Activated CD4-positive, CD25-positive, alpha-beta regulatory T cell treated with anti-CD3 and anti-CD28 coated beads, Interleukin-2, amount 50 U/mL, for 16 hours (primary cell): ENCODE data around the gene GPR101.

Experiments used
- DNase-seq: peaks from one replicate; pipeline ENCODE4 v3.0.0-alpha.2; 2020; ENCODE audit warnings: low read depth, low spot score

GPR101 gene

GRCh38 chrX:137033774-137034507 is at the start of gene GPR101:
Gene GPR101 (minus strand): TSS chrX:137033995. CDS start chrX:137031674, 2,321 bp downstream.
- DNase-seq, result no peak

GRCh38 chrX:137081239-137081638 is 47.4 kb upstream of the GPR101 start:
- no peak for DNase-seq

GRCh38 chrX:137072396-137072795 is 38.6 kb upstream of the GPR101 start:
- no peak for DNase-seq

- no peak for DNase-seq
These were observed 37.8 kb upstream of the GPR101 start for GRCh38 chrX:137071596-137071995.

- DNase-seq, result no peak
These were observed 33.4 kb upstream of the GPR101 start for GRCh38 chrX:137067147-137067546.

- DNase-seq, result no peak
These were observed 29.3 kb upstream of the GPR101 start for GRCh38 chrX:137062915-137063617.

GRCh38 chrX:137058339-137059127 is 24.7 kb upstream of the GPR101 start:
- no peak for DNase-seq

GRCh38 chrX:137052643-137053235 is 18.9 kb upstream of the GPR101 start:
- no peak for DNase-seq

GRCh38 chrX:137051978-137052642 is 18.3 kb upstream of the GPR101 start:
- peak; percentile 46 for DNase-seq

GRCh38 chrX:137044893-137045292 is 11.1 kb upstream of the GPR101 start:
- DNase-seq, result no peak

GRCh38 chrX:137043736-137044135 is 9.9 kb upstream of the GPR101 start:
- DNase-seq, result no peak

- no peak for DNase-seq
These were observed 7.5 kb upstream of the GPR101 start for GRCh38 chrX:137041329-137041728.

- no peak for DNase-seq
These were observed 6.5 kb upstream of the GPR101 start for GRCh38 chrX:137040113-137040794.

- DNase-seq, result no peak
These were observed 695 bp upstream of the GPR101 start for GRCh38 chrX:137034508-137034872.

GRCh38 chrX:137032841-137033773 is 688 bp downstream of the GPR101 start:
- DNase-seq, result no peak

- DNase-seq, result no peak
These were observed 1.5 kb downstream of the GPR101 start for GRCh38 chrX:137032341-137032694.

GRCh38 chrX:137031517-137032340 is 2.1 kb downstream of the GPR101 start:
- DNase-seq, result no peak

- DNase-seq, result no peak
These were observed 2.8 kb downstream of the GPR101 start for GRCh38 chrX:137031039-137031438.

- no peak for DNase-seq
These were observed 5.1 kb downstream of the GPR101 start for GRCh38 chrX:137028699-137029098.
